Measurements from ENCODE around the gene SKI.

The SKI gene

DNA sequence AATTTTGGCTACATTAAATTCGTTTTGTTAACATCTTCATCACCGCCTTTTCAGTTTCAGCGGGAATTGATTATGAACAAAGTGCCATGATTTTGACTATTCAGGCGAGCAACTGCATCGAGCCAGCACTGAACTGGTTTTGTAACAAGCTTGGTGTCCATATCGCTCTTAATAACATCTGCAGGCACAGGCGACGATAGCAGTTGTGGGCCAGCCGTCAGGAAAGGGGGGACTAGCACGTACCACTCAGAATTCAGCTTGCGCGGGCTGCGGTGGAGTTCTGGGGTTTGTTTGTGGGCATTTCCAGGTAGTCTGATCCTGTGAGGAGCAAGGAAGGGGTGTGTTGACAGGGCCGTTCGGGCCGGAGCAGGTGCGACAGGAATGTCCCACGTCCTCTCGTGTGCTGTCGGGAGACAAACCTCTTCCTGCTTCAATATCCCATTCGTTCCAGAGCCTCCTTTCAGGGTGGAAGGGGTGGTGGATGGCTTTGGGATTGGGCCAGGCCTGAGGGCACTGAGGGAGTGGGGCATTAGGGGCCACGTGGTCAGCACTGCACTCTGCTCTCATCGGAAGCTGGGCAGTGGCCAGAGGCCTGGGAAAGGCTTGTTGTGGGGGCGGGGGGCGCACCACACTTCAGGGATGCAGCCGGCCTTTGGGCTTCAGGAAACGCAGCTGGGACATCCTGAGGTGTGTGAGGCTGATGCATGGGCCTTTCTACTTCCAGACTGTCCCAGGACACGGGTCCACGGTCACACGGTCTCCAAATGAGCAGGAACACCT, 39.1 kb downstream of the SKI start:
- TF ChIP-seq POLR2A (IDR thresholded peaks at IDR 0.05; ENCODE audit: low read depth, low read length) (no peak), POLR2AphosphoS5 (IDR thresholded peaks at IDR 0.05; ENCODE audit: low read depth, low read length) (no peak), TAF1 (IDR thresholded peaks at IDR 0.05; ENCODE audit: borderline replicate concordance, low read depth, low read length) (no peak)
- FAIRE-seq (no peak), DNase-seq (ENCODE audit: insufficient read length) (no peak)

- TF ChIP-seq POLR2A (IDR thresholded peaks at IDR 0.05; ENCODE audit: low read depth, low read length): no peak
- TF ChIP-seq TAF1 (IDR thresholded peaks at IDR 0.05; ENCODE audit: borderline replicate concordance, low read depth, low read length): no peak
- no peak for TF ChIP-seq POLR2AphosphoS5 (IDR thresholded peaks at IDR 0.05; ENCODE audit: low read depth, low read length)
- FAIRE-seq: no peak
- no peak for DNase-seq (ENCODE audit: insufficient read length)
Measured at GRCh38 chr1:2267862-2268261, 39.7 kb downstream of the SKI start.

DNA sequence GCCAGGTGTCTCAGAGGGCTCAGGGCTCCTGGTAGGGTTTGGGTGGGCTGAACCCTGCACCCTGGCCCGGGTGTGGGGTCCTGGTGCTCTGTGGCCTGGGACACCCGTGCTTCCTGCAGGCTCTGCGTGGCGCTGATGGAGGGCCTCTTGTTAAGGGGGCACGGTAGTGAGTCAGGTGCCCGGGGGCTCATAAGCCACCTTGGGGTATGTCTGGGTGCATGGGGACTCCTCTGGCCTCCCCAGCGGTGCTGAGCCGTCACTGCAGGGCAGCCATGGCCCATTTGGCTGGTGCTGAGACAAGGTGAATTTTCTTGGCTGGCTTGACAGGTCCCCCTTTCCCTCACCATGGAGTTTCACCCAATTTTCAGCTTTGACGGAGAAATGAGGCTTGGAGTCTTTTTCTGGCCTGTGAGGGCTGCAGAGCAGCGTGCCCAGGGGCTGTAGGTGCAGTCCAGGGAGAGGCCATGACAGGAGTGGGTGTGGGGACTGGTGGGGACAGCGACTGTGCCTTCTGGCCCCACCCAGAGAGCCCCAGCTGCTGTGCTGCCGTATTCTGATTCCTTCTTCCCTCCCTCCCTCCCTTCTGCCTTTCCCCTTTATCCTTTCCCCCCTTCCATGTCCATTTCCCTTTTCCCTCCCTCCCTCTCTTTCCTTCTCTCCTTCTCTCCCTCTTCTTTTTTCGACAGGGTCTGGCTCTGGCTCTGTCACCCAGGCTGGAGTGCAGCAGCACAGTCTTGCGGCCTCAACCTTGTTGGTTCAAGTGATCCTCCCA, 40.4 kb downstream of the SKI start:
- TF ChIP-seq TAF1 (IDR thresholded peaks at IDR 0.05; ENCODE audit: borderline replicate concordance, low read depth, low read length) (no peak), POLR2AphosphoS5 (IDR thresholded peaks at IDR 0.05; ENCODE audit: low read depth, low read length) (no peak), POLR2A (IDR thresholded peaks at IDR 0.05; ENCODE audit: low read depth, low read length) (no peak)
- no peak for FAIRE-seq
- no peak for DNase-seq (ENCODE audit: insufficient read length)

GRCh38 chr1:2269193-2269921, 41.2 kb downstream of the SKI start:
- TF ChIP-seq POLR2AphosphoS5 (IDR thresholded peaks at IDR 0.05; ENCODE audit: low read depth, low read length): no peak
- TF ChIP-seq POLR2A (IDR thresholded peaks at IDR 0.05; ENCODE audit: low read depth, low read length): no peak
- no peak for TF ChIP-seq TAF1 (IDR thresholded peaks at IDR 0.05; ENCODE audit: borderline replicate concordance, low read depth, low read length)
- no peak for FAIRE-seq

DNA sequence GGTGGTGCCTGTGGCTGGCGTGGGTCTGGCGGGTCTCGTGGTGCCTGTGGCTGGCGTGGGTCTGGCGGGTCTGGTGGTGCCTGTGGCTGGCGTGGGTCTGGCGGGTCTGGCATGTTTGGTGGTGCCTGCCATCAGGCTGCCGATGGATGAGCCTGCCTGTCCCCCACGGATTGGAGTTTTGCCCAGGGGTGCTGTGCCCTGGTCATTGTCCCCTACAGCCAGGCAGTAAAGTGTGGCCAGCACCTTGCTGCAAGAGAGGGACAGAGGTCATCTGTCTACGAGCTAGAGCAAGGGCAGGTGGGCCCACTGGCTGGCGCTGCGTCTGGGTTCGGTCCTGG, 41.8 kb downstream of the SKI start:
- TF ChIP-seq POLR2AphosphoS5 (IDR thresholded peaks at IDR 0.05; ENCODE audit: low read depth, low read length) (no peak), TAF1 (IDR thresholded peaks at IDR 0.05; ENCODE audit: borderline replicate concordance, low read depth, low read length) (no peak), POLR2A (IDR thresholded peaks at IDR 0.05; ENCODE audit: low read depth, low read length) (no peak)
- DNase-seq (ENCODE audit: insufficient read length) (no peak), FAIRE-seq (no peak)

More at GRCh38 chr1:2269193-2269921, 41.2 kb downstream of the SKI start:
- no peak for DNase-seq (ENCODE audit: insufficient read length)

DNA sequence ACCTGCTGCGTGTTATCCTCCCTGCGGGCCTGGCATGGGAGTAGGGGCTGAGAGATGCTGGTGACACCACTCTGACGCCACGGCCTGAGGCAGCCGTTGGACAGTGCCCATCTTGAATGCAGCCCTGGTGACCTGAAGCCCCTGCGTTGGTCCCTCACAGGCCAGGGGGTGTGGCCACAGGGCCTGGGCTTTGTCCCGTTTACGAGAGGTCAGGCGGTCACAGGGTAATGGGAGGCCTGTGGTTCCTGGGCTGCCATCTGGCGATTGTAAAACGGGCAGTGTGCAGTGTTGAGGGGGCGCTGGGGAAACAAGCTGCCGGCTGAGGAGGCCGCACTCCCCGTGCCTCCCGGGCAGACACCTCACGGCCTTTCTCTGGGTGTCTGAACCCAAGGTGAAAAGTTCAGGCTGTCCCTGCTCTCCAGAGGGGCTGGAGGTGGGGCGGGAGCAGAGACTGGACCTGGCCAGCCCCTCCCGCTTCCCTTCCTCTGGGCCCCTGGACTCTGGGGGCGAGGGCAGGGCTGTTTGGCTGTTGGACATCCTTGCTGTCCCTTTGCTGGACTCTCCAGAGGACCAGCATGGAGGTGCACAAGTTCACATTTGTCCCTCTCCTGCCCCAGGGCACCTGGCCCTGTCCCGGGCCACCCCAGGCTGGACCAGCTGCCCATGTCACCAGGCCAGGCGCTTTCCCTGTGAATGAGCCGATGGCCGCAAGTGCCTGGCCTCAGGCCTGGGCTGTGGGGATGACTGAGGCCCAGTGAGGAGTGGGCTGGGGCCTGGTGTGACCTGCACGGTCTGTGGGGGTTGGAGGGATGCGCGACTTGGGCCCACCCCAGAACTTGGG, 42.4 kb downstream of the SKI start:
- FAIRE-seq: no peak
- no peak for DNase-seq (ENCODE audit: insufficient read length)
- TF ChIP-seq POLR2A (IDR thresholded peaks at IDR 0.05; ENCODE audit: low read depth, low read length) (no peak), TAF1 (IDR thresholded peaks at IDR 0.05; ENCODE audit: borderline replicate concordance, low read depth, low read length) (no peak), POLR2AphosphoS5 (IDR thresholded peaks at IDR 0.05; ENCODE audit: low read depth, low read length) (no peak)

- no peak for FAIRE-seq
- no peak for TF ChIP-seq POLR2A (IDR thresholded peaks at IDR 0.05; ENCODE audit: low read depth, low read length)
- no peak for TF ChIP-seq TAF1 (IDR thresholded peaks at IDR 0.05; ENCODE audit: borderline replicate concordance, low read depth, low read length)
- no peak for TF ChIP-seq POLR2AphosphoS5 (IDR thresholded peaks at IDR 0.05; ENCODE audit: low read depth, low read length)
- no peak for DNase-seq (ENCODE audit: insufficient read length)
Measured at GRCh38 chr1:2271211-2271721, 43.1 kb downstream of the SKI start.

GRCh38 chr1:2271841-2272655, 43.9 kb downstream of the SKI start:
- DNase-seq (ENCODE audit: insufficient read length): no peak
- no peak for FAIRE-seq
- no peak for TF ChIP-seq POLR2A (IDR thresholded peaks at IDR 0.05; ENCODE audit: low read depth, low read length)
- no peak for TF ChIP-seq TAF1 (IDR thresholded peaks at IDR 0.05; ENCODE audit: borderline replicate concordance, low read depth, low read length)

GRCh38 chr1:2272686-2273400, 44.7 kb downstream of the SKI start:
- TF ChIP-seq POLR2A (IDR thresholded peaks at IDR 0.05; ENCODE audit: low read depth, low read length) (no peak), TAF1 (IDR thresholded peaks at IDR 0.05; ENCODE audit: borderline replicate concordance, low read depth, low read length) (no peak), POLR2AphosphoS5 (IDR thresholded peaks at IDR 0.05; ENCODE audit: low read depth, low read length) (no peak)
- DNase-seq (ENCODE audit: insufficient read length) (no peak), FAIRE-seq (no peak)

Data from GM12892 (cell line).